OCI-LY3 (cell line): ENCODE measurements around the gene SIAE.

Experiments
- H2AFZ ChIP-seq: fragments of 200-600, 300-600 bp; shearing (Covaris generic); 2 replicates; pipeline ENCODE4 v1.6.0; 2014; ENCODE audit warnings: antibody characterized with exemption, low read depth, low read length
- H3K27ac ChIP-seq: fragments of 200-600, 300-600 bp; sonication (generic); 2 replicates; pipeline ENCODE4 v1.5.1; 2014; ENCODE audit warnings: mild to moderate bottlenecking, low read length, moderate library complexity, mixed read lengths
- H3K27me3 ChIP-seq: fragments of 200-600, 300-600 bp; sonication (generic); 2 replicates; pipeline ENCODE4 v1.6.1; 2014; ENCODE audit warnings: low read depth, low read length, mixed read lengths
- H3K36me3 ChIP-seq: fragments of 200-600, 300-600 bp; sonication (generic); replicated peaks from 2 replicates; pipeline ENCODE3; 2014; ENCODE audit warnings: low read depth, low read length, mixed read lengths
- H3K4me1 ChIP-seq: fragments of 300-600, 200-600 bp; sonication (generic); 2 replicates; pipeline ENCODE4 v1.6.1; 2014; ENCODE audit warnings: low read length, mixed read lengths
- H3K4me2 ChIP-seq: fragments of 200-600, 300-600 bp; sonication (generic); 2 replicates; pipeline ENCODE4 v1.6.1; 2014; ENCODE audit warnings: low read length, mixed read lengths
- H3K4me3 ChIP-seq: fragments of 300-600, 200-600 bp; sonication (generic); 2 replicates; pipeline ENCODE4 v1.5.1; 2014; ENCODE audit warnings: antibody characterized with exemption, mild to moderate bottlenecking, low read length, moderate library complexity
- H3K79me2 ChIP-seq: fragments of 300-600, 200-600 bp; shearing (Covaris generic); 2 replicates; pipeline ENCODE4 v1.6.1; 2014; ENCODE audit warnings: mild to moderate bottlenecking, low read length, mixed read lengths
- H3K9ac ChIP-seq: fragments of 300-600, 200-600 bp; shearing (Covaris generic); 2 replicates; pipeline ENCODE4 v1.6.0; 2014; ENCODE audit warnings: mild to moderate bottlenecking, low read length, moderate library complexity
- H3K9me3 ChIP-seq: fragments of 200-600, 300-600 bp; shearing (Covaris generic); 2 replicates; pipeline ENCODE4 v1.6.1; 2014; ENCODE audit warnings: low read length, mixed read lengths; ENCODE audit not compliant: insufficient read depth
- H4K20me1 ChIP-seq: fragments of 200-600, 300-600 bp; sonication (generic); 2 replicates; pipeline ENCODE4 v1.6.1; 2016; ENCODE audit warnings: low read length, mixed read lengths; ENCODE audit not compliant: insufficient read depth
- EZH2phosphoT487 ChIP-seq: fragments of 200-600 bp; shearing (Covaris generic); IDR thresholded peaks from 2 replicates; pipeline ENCODE4 v1.6.1; 2018; ENCODE audit warnings: antibody characterized with exemption, mixed run types, low read depth
- TF ChIP-seq, protein P1 (sequence below): fragments of 200-600, 300-600 bp; sonication (generic); IDR thresholded peaks from 2 replicates; pipeline ENCODE4 v1.5.1; 2014; ENCODE audit warnings: antibody characterized with exemption, low read length, low read depth

Gene SIAE

DNA sequence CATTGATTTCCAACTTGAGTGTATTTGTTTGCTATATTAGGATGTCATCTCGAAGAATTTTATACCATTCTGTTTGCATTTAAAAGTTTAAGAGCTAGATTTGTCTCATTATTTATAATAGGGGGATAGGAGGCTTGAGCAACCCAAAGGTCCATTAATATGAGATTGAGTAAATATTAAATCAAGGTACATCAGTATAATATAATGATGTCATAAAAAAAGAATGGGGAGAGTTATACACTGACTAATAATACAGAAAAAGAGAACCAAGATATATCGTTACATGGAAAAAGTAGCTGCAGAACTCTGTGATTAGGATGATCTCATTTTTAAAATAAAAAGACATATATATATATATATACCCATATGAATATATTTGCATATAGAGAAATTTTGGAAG is 19.6 kb upstream of the SIAE start:
- H3K9me3 ChIP-seq = no peaks in the 10 kb centered on the region
- no peaks in the 10 kb centered on the region for H3K36me3 ChIP-seq
- no peak overlapping the region for H3K4me3 ChIP-seq
- no peak overlapping the region for H2AFZ ChIP-seq
- H4K20me1 ChIP-seq = no peaks in the 10 kb centered on the region
- peaks cover 4% of the 10 kb centered on the region; the same call in 1 of the 2 replicates for H3K27me3 ChIP-seq
- TF ChIP-seq EZH2phosphoT487 = no peak
- TF ChIP-seq, protein P1, sequence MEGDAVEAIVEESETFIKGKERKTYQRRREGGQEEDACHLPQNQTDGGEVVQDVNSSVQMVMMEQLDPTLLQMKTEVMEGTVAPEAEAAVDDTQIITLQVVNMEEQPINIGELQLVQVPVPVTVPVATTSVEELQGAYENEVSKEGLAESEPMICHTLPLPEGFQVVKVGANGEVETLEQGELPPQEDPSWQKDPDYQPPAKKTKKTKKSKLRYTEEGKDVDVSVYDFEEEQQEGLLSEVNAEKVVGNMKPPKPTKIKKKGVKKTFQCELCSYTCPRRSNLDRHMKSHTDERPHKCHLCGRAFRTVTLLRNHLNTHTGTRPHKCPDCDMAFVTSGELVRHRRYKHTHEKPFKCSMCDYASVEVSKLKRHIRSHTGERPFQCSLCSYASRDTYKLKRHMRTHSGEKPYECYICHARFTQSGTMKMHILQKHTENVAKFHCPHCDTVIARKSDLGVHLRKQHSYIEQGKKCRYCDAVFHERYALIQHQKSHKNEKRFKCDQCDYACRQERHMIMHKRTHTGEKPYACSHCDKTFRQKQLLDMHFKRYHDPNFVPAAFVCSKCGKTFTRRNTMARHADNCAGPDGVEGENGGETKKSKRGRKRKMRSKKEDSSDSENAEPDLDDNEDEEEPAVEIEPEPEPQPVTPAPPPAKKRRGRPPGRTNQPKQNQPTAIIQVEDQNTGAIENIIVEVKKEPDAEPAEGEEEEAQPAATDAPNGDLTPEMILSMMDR = no peak
- no peaks in the 10 kb centered on the region for H3K4me1 ChIP-seq
- no peak overlapping the region for H3K4me2 ChIP-seq
- no peaks in the 10 kb centered on the region for H3K79me2 ChIP-seq
- H3K9ac ChIP-seq = no peak overlapping the region
- no peak overlapping the region for H3K27ac ChIP-seq

- no peak overlapping the region for H3K4me2 ChIP-seq
- peaks cover 6% of the 10 kb centered on the region for H3K36me3 ChIP-seq
- TF ChIP-seq, protein P1 = no peak
- TF ChIP-seq EZH2phosphoT487 = no peak
- H3K9me3 ChIP-seq = peaks cover 15% of the 10 kb centered on the region
- H3K27me3 ChIP-seq = no peaks in the 10 kb centered on the region
- no peaks in the 10 kb centered on the region for H4K20me1 ChIP-seq
- no peaks in the 10 kb centered on the region for H3K4me1 ChIP-seq
- H3K9ac ChIP-seq = no peak overlapping the region
- no peaks in the 10 kb centered on the region for H3K79me2 ChIP-seq
- no peak overlapping the region for H3K4me3 ChIP-seq
- H2AFZ ChIP-seq = no peak overlapping the region
- no peak overlapping the region for H3K27ac ChIP-seq
Measured at GRCh38 chr11:124682443-124682842, 8.9 kb upstream of the SIAE start.

- TF ChIP-seq, protein P1 = no peak
- TF ChIP-seq EZH2phosphoT487 = no peak
- no peak overlapping the region for H3K4me2 ChIP-seq
- no peak overlapping the region for H3K4me3 ChIP-seq
- peaks cover 15% of the 10 kb centered on the region for H3K9me3 ChIP-seq
- no peak overlapping the region for H3K9ac ChIP-seq
- no peak overlapping the region for H3K27ac ChIP-seq
- peaks cover 6% of the 10 kb centered on the region for H3K36me3 ChIP-seq
- H3K4me1 ChIP-seq = no peaks in the 10 kb centered on the region
- no peaks in the 10 kb centered on the region for H3K27me3 ChIP-seq
- no peak overlapping the region for H2AFZ ChIP-seq
- no peaks in the 10 kb centered on the region for H4K20me1 ChIP-seq
- H3K79me2 ChIP-seq = no peaks in the 10 kb centered on the region
Measured at GRCh38 chr11:124681421-124681820, 7.9 kb upstream of the SIAE start.

DNA sequence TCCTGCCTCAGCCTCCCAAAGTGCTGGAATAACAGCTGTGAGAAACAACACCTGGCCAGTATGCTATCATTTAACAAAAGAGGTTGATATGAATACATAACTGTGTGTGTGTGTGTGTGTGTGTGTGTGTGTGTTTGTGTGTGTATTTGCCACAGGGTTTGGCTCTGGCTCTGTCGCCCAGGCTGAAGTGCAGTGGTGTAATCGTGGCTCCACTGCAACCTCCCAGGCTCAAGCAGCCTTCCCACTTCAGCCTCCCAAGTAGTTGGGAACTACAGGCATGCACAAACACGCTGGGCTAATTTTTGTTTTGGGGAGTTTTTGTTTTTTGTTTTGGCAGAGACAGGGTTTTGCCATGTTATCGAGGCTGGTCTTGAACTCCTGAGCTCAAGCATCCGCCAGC is 4.9 kb upstream of the SIAE start:
- H3K27me3 ChIP-seq = no peaks in the 10 kb centered on the region
- H3K4me3 ChIP-seq = no peak overlapping the region
- H3K9me3 ChIP-seq = peaks cover 15% of the 10 kb centered on the region; the same call in 1 of the 2 replicates
- peaks cover 5% of the 10 kb centered on the region for H3K4me1 ChIP-seq
- no peak overlapping the region for H3K4me2 ChIP-seq
- no peak overlapping the region for H3K27ac ChIP-seq
- no peak overlapping the region for H3K9ac ChIP-seq
- H3K36me3 ChIP-seq = peaks cover 6% of the 10 kb centered on the region
- no peak overlapping the region for H2AFZ ChIP-seq
- H4K20me1 ChIP-seq = no peaks in the 10 kb centered on the region
- no peaks in the 10 kb centered on the region for H3K79me2 ChIP-seq
- TF ChIP-seq EZH2phosphoT487 = no peak
- TF ChIP-seq, protein P1 = no peak
